Measurements from ENCODE around the gene SOX2. TPM values are rescaled to one million over a fixed set of nuclear protein-coding genes. Genes with fewer than 3 reads are reported as not detected.

Gene SOX2
- total and polyA plus RNA-seq, 2 donors (not counting 1 experiment from before 2014, with no cell fraction given), result not detected

DNA sequence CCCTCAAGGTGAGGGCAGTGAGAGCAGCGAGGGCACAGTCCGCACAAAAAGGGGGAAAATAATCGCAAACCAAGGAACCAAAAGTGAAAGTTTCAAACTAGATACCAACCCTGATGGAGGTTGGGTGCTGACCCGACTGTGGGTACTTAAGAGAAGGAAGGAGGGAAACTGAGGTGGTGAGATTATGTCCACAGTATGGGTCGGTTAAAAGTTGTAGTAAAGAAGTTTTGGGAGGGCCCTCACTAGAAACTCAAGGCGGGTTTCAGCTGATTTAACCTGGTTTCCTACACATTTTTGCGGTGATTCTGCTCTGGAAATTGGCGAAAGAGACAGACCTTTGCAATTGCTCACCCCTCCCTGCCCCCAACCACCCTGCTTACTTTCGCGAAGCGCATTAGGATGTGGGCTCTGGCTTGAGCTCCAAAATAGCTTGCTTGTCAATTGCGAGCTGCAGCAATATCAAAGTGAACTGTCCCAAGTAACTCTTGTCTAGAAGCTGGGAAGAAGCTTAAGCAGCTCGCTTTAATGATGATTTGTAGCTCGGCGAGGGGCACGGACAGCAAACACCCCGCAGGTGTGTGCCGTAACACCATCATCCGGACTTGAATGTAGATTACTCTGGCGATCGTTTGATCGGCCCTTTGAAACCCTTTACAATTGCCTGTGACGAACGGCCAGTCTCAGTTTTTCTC lies 15.8 kb downstream of the SOX2 start:
- ChIA-PET CTCF (interaction anchor here (1.4 to 1.5 kb wide), 2 partner anchors 14 to 26 kb away, joined by 3 to 4 read pairs; no protein-coding TSS in a partner anchor), POLR2A (no interaction called here)
- Mint-ChIP-seq H3K4me1 (peaks cover 12% of the 10 kb centered on the region), H3K27me3 (peaks cover 92% of the 10 kb centered on the region), H3K4me3 (peak overlapping the region; percentile 89), H3K9me3 (ENCODE audit: insufficient read depth) (peaks cover 3% of the 10 kb centered on the region), H3K27ac (peak overlapping the region; percentile 73)
- H3K9ac ChIP-seq (ENCODE audit: low read length), result peak overlapping the region; percentile 63
- no peaks in the 10 kb centered on the region for H3K36me3 ChIP-seq (replicated peaks in 1 of 2; ENCODE audit: control extremely low read depth in 1 of 2, control insufficient read depth in 1 of 2, extremely low read depth in 1 of 2, insufficient read depth in 2 of 2, low read length in 1 of 2)
- H3K79me2 ChIP-seq (ENCODE audit: control insufficient read depth, insufficient read depth, low read length), result no peaks in the 10 kb centered on the region
- no peak overlapping the region for H3K27ac ChIP-seq (ENCODE audit: low read length in 2 of 2)
- H3K4me1 ChIP-seq (ENCODE audit: control insufficient read depth in 2 of 2, insufficient read depth in 2 of 2, low read length in 2 of 2), result peaks cover 17 to 18% of the 10 kb centered on the region in 2 donors
- ATAC-seq (ENCODE audit: low read depth) (no peak), DNase-seq (peak; percentile 50)
- 7% methylated on average over 19 of the region's 24 CpGs for WGBS (ENCODE audit: insufficient coverage)
- TF ChIP-seq, protein P1, sequence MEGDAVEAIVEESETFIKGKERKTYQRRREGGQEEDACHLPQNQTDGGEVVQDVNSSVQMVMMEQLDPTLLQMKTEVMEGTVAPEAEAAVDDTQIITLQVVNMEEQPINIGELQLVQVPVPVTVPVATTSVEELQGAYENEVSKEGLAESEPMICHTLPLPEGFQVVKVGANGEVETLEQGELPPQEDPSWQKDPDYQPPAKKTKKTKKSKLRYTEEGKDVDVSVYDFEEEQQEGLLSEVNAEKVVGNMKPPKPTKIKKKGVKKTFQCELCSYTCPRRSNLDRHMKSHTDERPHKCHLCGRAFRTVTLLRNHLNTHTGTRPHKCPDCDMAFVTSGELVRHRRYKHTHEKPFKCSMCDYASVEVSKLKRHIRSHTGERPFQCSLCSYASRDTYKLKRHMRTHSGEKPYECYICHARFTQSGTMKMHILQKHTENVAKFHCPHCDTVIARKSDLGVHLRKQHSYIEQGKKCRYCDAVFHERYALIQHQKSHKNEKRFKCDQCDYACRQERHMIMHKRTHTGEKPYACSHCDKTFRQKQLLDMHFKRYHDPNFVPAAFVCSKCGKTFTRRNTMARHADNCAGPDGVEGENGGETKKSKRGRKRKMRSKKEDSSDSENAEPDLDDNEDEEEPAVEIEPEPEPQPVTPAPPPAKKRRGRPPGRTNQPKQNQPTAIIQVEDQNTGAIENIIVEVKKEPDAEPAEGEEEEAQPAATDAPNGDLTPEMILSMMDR (IDR thresholded peaks at IDR 0.05), result no peak
- H3K4me3 ChIP-seq (ENCODE audit: control extremely low read depth in 1 of 5, extremely low read depth in 1 of 5, insufficient read depth in 1 of 5, low read depth in 2 of 5, low read length in 4 of 5), result peak overlapping the region; percentile 25 to 64 (median 48)
- H3K9me3 ChIP-seq (ENCODE audit: control extremely low read depth in 1 of 3, control insufficient read depth in 2 of 3, insufficient read depth in 1 of 3, low read length in 2 of 3), result peaks cover 3 to 38% (median 8%) of the 10 kb centered on the region in 3 donors
- H3K27me3 ChIP-seq (replicated peaks in 1 of 4; ENCODE audit: control extremely low read depth in 1 of 4, control insufficient read depth in 3 of 4, insufficient read depth in 4 of 4, low read length in 3 of 4), result peaks cover 0 to 80% (median 72%) of the 10 kb centered on the region in 4 experiments
- peak overlapping the region; percentile 30 for H2AFZ ChIP-seq (ENCODE audit: insufficient read depth, low read depth, low read length, poor library complexity, severe bottlenecking)
- no peaks in the 10 kb centered on the region for H4K20me1 ChIP-seq (ENCODE audit: control insufficient read depth, insufficient read depth, low read length, poor library complexity, severe bottlenecking)
- H3K4me2 ChIP-seq (replicated peaks; ENCODE audit: low read depth, low read length, poor library complexity, severe bottlenecking), result peak overlapping the region; percentile 78
- intact Hi-C loops (cut with micrococcal nuclease), result loop anchor here (2.0 to 5.0 kb wide), 2 partner anchors 19 to 35 kb away; no protein-coding TSS in a partner anchor

All from B cell (primary cell).